Thyroid gland (tissue), 4 donors: ENCODE measurements around the gene CIB2. TPM values are rescaled to one million over a fixed set of nuclear protein-coding genes. Genes with fewer than 3 reads are reported as not detected.

Source experiments
- DNase-seq, 2 donors: peaks; one replicate each; pipeline ENCODE4 v3.0.0-alpha.2; 2019
- H3K27ac ChIP-seq, 3 donors: fragments of 200-600 bp; sonication (generic); 1 replicate in 2 of 3; 2 replicates in 1 of 3; pipeline ENCODE4 v1.5.1; 2016 to 2019; ENCODE audit warnings: mild to moderate bottlenecking in 1 of 3, moderate library complexity in 1 of 3
- H3K27me3 ChIP-seq: fragments of 200-600 bp; sonication (generic); one replicate; pipeline ENCODE4 v1.5.1; 2019
- H3K36me3 ChIP-seq, 2 donors: fragments of 200-600 bp; sonication (generic); one replicate each; pipeline ENCODE4 v1.5.1; 2016 to 2019
- H3K4me1 ChIP-seq, 2 donors: fragments of 200-600 bp; sonication (generic); one replicate each; pipeline ENCODE4 v1.5.1; 2017 to 2019
- H3K4me3 ChIP-seq, 3 donors: fragments of 200-600 bp; sonication (generic); replicated peaks in 1 of 3; 1 replicate in 2 of 3; 2 replicates in 1 of 3; pipeline ENCODE4 v1.5.1; 2016; ENCODE audit warnings: mild to moderate bottlenecking in 1 of 3
- H3K9me3 ChIP-seq: fragments of 200-600 bp; sonication (generic); one replicate; pipeline ENCODE4 v1.5.1; 2017
- POLR2A ChIP-seq, 2 donors: fragments of 450-650 bp; IDR thresholded peaks; one replicate each; pipeline ENCODE4 v1.6.1; 2017; ENCODE audit warnings: antibody characterized with exemption in 2 of 2, mild to moderate bottlenecking in 2 of 2, moderate library complexity in 1 of 2
- WGBS, 2 donors: methylation state at CpG; one replicate each; pipeline ENCODE4 v1.1.5; 2017; 5-methylcytosine and 5-hydroxymethylcytosine counted together
- intact Hi-C: fragments of 100-400 bp; cut with DNase I; formaldehyde crosslinking; loops from one replicate; pipeline ENCODE4 v1.15.1; 2023
- total RNA-seq, 4 donors: library from RNA; depleted of rRNA; stranded (reverse); fragments of >200 nt; gene quantifications; one replicate each; pipeline ENCODE4 v1.2.3, GENCODE V29; 2016
- TF ChIP-seq, protein P1 (sequence below), 6 experiments: fragments of 200-600 bp in 3 of 6; fragments of 450-650 bp in 3 of 6; sonication (generic) in 3 of 6; IDR thresholded peaks; one replicate each; pipeline ENCODE4 v1.5.1; 2016 to 2019; ENCODE audit warnings: antibody characterized with exemption in 6 of 6, mild to moderate bottlenecking in 2 of 6, inconsistent platforms in 1 of 6, moderate library complexity in 1 of 6

The CIB2 gene
- total RNA-seq, 4 donors from 2014 or later: 4.1 to 7.5 (median 4.9) TPM

DNA sequence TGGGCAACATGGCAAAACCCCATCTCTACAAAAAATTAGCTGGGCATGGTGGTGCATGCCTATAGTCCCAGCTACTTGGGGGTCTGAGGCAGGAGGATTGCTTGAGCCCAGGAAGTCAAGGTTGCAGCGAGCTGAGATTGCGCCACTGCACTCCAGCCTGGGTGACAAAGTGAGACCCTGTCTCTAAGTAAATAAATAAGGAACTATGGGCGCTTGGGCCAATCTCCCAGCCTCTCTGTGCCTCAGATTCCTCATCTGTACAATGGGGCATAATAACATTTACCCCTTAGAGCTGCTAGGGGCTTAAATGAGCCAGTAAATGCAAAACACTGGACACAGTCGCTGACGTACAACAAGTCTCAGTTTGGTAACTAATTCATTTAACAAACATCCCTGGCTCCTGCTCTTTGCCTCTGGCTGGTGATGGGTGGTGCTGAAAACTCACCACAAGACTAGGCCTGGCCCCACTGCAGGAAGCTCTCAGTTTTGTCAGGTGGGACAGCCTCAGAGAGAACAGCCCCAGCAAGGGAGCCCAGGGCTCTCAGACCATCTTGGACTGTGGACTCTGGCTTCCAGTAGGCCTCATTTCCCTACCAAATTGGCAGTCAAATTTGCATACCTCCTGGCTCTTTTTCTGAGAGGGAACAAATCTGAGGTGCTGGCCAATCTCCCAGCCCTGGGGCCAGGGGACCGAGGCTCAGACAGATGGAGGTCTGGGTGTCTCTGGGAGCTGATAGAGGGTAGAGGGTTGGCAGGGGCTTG is 47.4 kb downstream of the CIB2 start:
- H3K4me1 ChIP-seq: peaks cover 0 to 3% of the 10 kb centered on the region in 2 donors
- 90 to 100% methylated on average over 3 to 6 of the region's 6 CpGs for WGBS, 2 donors

DNA sequence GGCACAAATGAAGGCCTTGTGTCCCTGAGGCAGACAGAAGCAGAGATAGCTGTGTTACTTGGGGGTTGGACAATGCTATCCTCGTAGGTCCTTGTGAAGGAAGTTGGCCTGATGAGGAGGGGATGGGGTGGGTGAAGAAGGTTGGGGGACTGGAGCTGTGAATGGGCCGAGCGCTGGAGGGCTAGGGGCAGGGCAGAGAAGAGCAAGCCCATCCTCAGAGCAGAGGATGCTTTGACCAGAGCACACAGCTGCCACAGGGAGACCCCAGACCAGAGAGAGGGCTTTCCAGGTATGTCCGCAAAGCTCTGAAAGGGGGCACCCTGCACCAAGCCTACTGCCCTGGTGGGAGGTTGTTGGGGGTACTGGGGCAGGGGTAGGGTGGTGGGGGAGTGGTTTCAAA is 48.1 kb downstream of the CIB2 start:
- Histone ChIP-seq H3K27me3 (no peaks in the 10 kb centered on the region), H3K4me1 (peaks cover 0 to 3% of the 10 kb centered on the region in 2 donors), H3K9me3 (no peaks in the 10 kb centered on the region), H3K4me3 (no peak overlapping the region), H3K27ac (no peak overlapping the region), H3K36me3 (no peaks in the 10 kb centered on the region)
- TF ChIP-seq, protein P1, sequence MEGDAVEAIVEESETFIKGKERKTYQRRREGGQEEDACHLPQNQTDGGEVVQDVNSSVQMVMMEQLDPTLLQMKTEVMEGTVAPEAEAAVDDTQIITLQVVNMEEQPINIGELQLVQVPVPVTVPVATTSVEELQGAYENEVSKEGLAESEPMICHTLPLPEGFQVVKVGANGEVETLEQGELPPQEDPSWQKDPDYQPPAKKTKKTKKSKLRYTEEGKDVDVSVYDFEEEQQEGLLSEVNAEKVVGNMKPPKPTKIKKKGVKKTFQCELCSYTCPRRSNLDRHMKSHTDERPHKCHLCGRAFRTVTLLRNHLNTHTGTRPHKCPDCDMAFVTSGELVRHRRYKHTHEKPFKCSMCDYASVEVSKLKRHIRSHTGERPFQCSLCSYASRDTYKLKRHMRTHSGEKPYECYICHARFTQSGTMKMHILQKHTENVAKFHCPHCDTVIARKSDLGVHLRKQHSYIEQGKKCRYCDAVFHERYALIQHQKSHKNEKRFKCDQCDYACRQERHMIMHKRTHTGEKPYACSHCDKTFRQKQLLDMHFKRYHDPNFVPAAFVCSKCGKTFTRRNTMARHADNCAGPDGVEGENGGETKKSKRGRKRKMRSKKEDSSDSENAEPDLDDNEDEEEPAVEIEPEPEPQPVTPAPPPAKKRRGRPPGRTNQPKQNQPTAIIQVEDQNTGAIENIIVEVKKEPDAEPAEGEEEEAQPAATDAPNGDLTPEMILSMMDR (IDR thresholded peaks at IDR 0.05): no peak
- no peak for TF ChIP-seq POLR2A (IDR thresholded peaks at IDR 0.05)
- intact Hi-C loops: no loop called here
- WGBS, 2 donors: 90 to 93% methylated on average over 4 of the region's 4 CpGs
- no peak for DNase-seq

More for the DNA sequence above, 47.4 kb downstream of the CIB2 start:
- TF ChIP-seq POLR2A (IDR thresholded peaks at IDR 0.05): no peak
- TF ChIP-seq, protein P1 (IDR thresholded peaks at IDR 0.05): no peak
- Histone ChIP-seq H3K27me3 (no peaks in the 10 kb centered on the region), H3K36me3 (no peaks in the 10 kb centered on the region), H3K9me3 (no peaks in the 10 kb centered on the region), H3K27ac (no peak overlapping the region), H3K4me3 (no peak overlapping the region)
- no peak for DNase-seq
- intact Hi-C loops: no loop called here

DNA sequence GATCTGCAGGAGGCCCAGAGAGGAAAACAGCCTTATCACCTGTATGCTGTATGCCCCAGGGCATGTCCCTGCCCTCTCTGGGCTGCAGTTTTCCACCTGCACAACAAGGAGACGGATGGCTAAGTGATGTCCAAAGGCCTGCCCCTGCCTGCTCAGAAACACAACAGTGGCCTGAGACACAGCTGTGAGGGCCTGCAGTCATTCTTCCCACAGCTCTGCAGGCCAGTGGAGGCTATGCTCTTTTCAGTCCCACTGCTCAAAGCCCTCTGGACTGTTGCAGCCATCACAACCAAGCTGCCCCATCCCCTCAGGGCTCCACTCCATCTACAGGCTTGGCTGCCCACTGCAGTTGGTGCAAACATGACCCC is 48.5 kb downstream of the CIB2 start:
- Histone ChIP-seq H3K4me1 (peaks cover 0 to 3% of the 10 kb centered on the region in 2 donors), H3K9me3 (no peaks in the 10 kb centered on the region), H3K27ac (no peak overlapping the region), H3K4me3 (no peak overlapping the region), H3K27me3 (no peaks in the 10 kb centered on the region), H3K36me3 (no peaks in the 10 kb centered on the region)
- TF ChIP-seq, protein P1 (IDR thresholded peaks at IDR 0.05): no peak
- no peak for TF ChIP-seq POLR2A (IDR thresholded peaks at IDR 0.05)
- no peak for DNase-seq
- 80 to 100% methylated on average over 1 of the region's 1 CpG for WGBS, 2 donors
- intact Hi-C loops: no loop called here

DNA sequence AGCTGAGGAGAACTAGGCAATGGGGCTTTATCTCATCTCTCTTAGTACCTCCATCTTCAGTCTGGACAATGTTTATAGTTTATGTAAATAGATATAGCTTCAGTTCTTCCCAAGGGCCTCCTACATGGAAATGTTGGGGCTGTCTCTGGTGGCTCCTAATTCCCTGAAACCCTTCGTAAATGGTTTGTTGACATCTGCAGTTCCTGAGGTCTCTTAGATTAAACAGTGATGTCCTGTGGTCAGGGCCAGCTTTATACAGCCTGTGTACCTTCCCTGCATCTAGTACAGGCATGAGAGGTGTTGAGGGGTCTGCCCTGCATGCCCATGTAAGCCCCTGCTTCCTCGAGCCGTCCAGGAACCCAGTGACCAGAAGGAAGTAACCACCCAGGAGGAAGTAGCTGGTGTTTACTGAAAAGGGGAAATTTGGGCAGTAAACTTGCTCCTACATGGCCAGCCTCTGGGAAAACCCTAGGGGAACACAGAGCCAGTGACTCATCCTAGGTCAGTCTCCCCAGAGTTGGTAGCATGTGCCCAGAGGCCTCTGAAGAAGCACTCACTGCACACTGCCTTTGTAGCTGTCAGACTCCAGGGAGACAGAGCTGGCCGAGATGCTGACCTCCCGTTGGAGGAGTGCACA is 49.0 kb downstream of the CIB2 start:
- Histone ChIP-seq H3K27me3 (no peaks in the 10 kb centered on the region), H3K9me3 (no peaks in the 10 kb centered on the region), H3K27ac (no peak overlapping the region), H3K36me3 (no peaks in the 10 kb centered on the region), H3K4me1 (peaks cover 0 to 3% of the 10 kb centered on the region in 2 donors), H3K4me3 (no peak overlapping the region)
- WGBS, 2 donors: 59 to 78% methylated on average over 4 to 5 of the region's 5 CpGs
- intact Hi-C loops: no loop called here
- TF ChIP-seq POLR2A (IDR thresholded peaks at IDR 0.05): no peak
- TF ChIP-seq, protein P1 (IDR thresholded peaks at IDR 0.05): no peak
- DNase-seq: no peak

DNA sequence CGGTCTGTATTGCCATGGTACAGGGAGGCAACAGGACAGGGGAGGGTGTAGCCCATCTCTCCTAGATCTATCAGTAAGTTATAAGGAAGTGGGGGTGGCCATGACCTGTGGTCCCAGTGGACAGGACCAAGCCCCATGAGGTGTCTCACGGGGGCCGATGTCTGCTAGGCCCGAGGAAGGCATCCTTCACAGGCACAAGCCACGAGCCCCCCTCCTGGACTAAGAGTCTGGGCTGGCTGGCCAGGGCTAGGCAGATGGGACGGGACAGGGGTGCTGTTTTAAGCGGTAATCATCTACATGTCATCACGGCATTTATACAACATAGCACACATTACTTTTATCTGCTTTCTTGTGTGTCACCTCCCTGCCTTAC is 51.2 kb downstream of the CIB2 start:
- Histone ChIP-seq H3K27ac (no peak overlapping the region), H3K27me3 (no peaks in the 10 kb centered on the region), H3K4me3 (no peak overlapping the region), H3K4me1 (peaks cover 10 to 21% of the 10 kb centered on the region in 2 donors), H3K36me3 (no peaks in the 10 kb centered on the region), H3K9me3 (no peaks in the 10 kb centered on the region)
- intact Hi-C loops: no loop called here
- no peak for DNase-seq
- TF ChIP-seq, protein P1 (IDR thresholded peaks at IDR 0.05): no peak
- no peak for TF ChIP-seq POLR2A (IDR thresholded peaks at IDR 0.05)
- 95% methylated on average over 3 to 8 of the region's 8 CpGs for WGBS, 2 donors
